ENCODE measurements around the gene ADAMTS19.

ADAMTS19 gene

DNA sequence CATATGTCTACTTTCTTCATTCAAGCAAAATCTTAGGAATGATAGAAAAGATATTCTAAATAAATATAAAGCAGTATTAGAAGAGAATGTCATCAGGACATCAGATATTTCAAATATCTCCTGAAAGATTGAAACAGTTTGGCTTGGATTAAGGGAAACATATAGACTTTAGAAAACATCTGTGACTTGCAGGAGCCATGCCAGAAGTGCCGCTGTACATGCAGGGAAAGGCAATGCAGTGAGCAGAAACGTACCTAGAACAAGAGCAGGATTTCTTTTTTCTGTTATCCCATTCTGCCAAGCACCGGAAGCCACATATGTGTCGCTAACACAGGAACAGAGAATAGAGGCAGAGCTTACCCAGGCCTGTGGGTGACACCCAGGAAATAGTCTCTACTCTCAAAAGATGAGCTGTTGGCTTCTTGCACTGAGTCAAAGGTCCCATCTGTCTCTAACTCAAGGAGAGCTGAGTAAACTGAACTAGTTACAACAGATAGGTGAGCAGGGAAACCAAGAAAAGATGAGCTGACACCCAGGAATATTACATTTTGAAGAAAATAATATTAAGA, 5.8 kb downstream of the ADAMTS19 start:
- TF ChIP-seq, protein P1, sequence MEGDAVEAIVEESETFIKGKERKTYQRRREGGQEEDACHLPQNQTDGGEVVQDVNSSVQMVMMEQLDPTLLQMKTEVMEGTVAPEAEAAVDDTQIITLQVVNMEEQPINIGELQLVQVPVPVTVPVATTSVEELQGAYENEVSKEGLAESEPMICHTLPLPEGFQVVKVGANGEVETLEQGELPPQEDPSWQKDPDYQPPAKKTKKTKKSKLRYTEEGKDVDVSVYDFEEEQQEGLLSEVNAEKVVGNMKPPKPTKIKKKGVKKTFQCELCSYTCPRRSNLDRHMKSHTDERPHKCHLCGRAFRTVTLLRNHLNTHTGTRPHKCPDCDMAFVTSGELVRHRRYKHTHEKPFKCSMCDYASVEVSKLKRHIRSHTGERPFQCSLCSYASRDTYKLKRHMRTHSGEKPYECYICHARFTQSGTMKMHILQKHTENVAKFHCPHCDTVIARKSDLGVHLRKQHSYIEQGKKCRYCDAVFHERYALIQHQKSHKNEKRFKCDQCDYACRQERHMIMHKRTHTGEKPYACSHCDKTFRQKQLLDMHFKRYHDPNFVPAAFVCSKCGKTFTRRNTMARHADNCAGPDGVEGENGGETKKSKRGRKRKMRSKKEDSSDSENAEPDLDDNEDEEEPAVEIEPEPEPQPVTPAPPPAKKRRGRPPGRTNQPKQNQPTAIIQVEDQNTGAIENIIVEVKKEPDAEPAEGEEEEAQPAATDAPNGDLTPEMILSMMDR (IDR thresholded peaks at IDR 0.05; ENCODE audit: insufficient read depth, low read depth, low read length, missing control alignments), result no peak
- DNase-seq (ENCODE audit: low read depth), result no peak
- no peak overlapping the region for H3K4me3 ChIP-seq (ENCODE audit: low read depth, low read length)

DNA sequence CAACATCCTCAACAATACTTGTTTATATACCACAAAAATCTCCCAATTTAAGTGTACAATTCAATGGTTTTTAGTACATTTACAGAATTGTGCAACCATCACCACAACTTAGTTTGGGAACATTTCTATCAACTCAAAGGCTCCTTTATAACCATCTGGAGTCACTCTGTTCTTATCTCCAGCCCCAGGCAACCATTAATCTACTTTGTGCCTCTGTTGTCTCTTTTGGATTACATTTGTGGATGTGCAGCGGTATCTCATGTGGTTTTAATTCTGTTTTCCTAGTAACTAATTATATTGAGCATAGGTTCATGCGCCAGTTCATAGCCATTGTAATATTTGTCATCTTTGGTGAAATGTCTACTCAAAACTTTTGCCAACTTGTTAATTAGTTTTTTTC, 14.4 kb downstream of the ADAMTS19 start:
- H3K4me3 ChIP-seq (ENCODE audit: low read depth, low read length), result no peak overlapping the region
- TF ChIP-seq, protein P1 (IDR thresholded peaks at IDR 0.05; ENCODE audit: insufficient read depth, low read depth, low read length, missing control alignments), result no peak
- DNase-seq (ENCODE audit: low read depth), result no peak

DNA sequence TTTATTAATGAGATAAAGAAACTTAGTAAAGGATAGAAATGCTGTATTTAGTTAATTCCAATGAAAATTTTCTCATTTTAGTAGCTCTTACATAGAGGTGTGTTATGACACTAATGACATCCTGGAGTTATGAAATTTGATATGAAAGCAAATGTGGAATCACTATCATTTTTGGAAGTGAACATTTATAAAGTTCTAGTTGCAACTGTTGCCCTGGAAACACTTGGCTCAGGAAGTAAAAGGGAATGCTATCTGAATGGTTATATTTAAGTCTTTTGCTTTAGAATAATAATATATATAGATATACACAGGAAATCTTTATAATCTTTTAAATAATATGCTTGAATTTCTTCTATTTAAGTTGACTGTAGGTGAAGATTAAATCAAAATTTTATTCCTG, 16.7 kb downstream of the ADAMTS19 start:
- TF ChIP-seq, protein P1 (IDR thresholded peaks at IDR 0.05; ENCODE audit: insufficient read depth, low read depth, low read length, missing control alignments), result no peak
- DNase-seq (ENCODE audit: low read depth), result no peak
- no peak overlapping the region for H3K4me3 ChIP-seq (ENCODE audit: low read depth, low read length)

DNA sequence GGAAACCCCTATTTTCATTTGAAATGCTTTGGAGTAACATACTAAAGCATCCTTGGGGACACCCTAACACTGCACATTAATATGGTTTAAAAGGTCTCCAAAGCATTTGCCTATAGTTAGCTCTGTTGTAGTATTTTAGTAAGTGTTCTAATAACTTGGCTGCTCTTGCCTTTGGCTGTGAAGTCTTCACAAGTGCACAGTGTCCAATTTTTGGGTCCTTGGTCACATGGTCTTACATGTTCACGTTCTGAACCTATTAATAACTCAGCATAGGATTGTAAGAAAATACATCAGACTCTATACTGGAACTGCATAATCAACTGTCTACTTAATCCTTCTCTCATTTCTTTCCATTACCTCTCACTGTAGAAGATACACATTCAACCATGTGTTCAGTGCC, 17.4 kb downstream of the ADAMTS19 start:
- TF ChIP-seq, protein P1 (IDR thresholded peaks at IDR 0.05; ENCODE audit: insufficient read depth, low read depth, low read length, missing control alignments), result no peak
- DNase-seq (ENCODE audit: low read depth), result no peak
- no peak overlapping the region for H3K4me3 ChIP-seq (ENCODE audit: low read depth, low read length)

DNA sequence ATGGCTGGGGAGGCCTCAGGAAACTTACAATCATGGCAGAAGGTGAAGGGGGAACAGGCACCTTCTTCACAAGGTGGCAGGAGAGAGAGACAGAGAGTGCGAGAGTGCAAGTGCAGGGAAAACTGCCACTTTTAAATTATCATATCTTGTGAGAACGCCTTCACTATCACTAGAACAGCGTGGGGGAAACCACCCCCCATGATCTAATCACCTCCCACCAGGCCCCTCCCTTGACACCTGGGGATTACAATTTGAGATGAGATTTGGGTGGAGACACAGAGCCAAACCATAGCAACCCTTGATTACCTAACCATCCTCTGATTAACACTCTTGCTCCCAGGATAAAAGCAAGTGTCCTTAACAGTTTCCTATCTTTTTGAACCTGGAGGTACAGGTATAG, 21.1 kb downstream of the ADAMTS19 start:
- H3K4me3 ChIP-seq (ENCODE audit: low read depth, low read length), result no peak overlapping the region
- no peak for DNase-seq (ENCODE audit: low read depth)
- TF ChIP-seq, protein P1 (IDR thresholded peaks at IDR 0.05; ENCODE audit: insufficient read depth, low read depth, low read length, missing control alignments), result no peak

DNA sequence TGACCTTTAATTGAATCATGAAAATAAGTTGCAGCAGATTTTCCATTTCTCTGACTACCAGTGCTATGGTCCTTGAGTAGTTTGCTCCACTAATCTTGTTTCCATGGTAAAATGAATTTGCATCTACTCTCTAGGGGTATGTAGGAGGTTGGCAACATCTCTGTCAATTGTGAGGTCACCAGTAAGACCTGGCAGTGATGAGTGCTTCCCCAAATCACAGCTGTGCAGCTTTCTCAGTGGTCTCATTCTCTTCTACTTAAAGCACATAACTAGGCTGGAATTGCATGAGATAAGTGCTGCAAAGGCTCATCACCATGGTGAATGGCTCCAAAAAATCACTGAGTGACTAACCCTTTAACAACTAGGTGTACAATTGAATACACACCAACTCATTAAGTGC, 36.3 kb downstream of the ADAMTS19 start:
- TF ChIP-seq, protein P1 (IDR thresholded peaks at IDR 0.05; ENCODE audit: insufficient read depth, low read depth, low read length, missing control alignments), result no peak
- no peak for DNase-seq (ENCODE audit: low read depth)
- H3K4me3 ChIP-seq (ENCODE audit: low read depth, low read length), result no peak overlapping the region

Measured in GM12865 (cell line).